HAP-1 (cell line): Measurements from ENCODE around the gene RNPEPL1.
"Not testable (repeated sequence)": the region's sequence is repeated elsewhere in the genome, so short reads cannot be mapped to it uniquely, and the experiment has no call there.

Source experiments
- DNase-seq, 2 experiments: peaks; one replicate each; pipeline ENCODE4 v3.0.0-alpha.2; 2016 to 2020; ENCODE audit warnings: low spot score in 2 of 2
- H3K27me3 ChIP-seq: fragments of 250-450 bp; sonication (Bioruptor Pico); 2 replicates; pipeline ENCODE4 v1.5.1; 2020; ENCODE audit warnings: low read depth, mild to moderate bottlenecking, moderate library complexity
- H3K36me3 ChIP-seq: fragments of 250-450 bp; sonication (Bioruptor Pico); replicated peaks from 2 replicates; pipeline ENCODE4 v1.5.1; 2020; ENCODE audit warnings: mild to moderate bottlenecking
- H3K4me1 ChIP-seq: fragments of 250-450 bp; sonication (Bioruptor Pico); 2 replicates; pipeline ENCODE4 v1.5.1; 2020; ENCODE audit warnings: mild to moderate bottlenecking
- H3K4me3 ChIP-seq: fragments of 250-450 bp; sonication (Bioruptor Pico); 2 replicates; pipeline ENCODE4 v1.5.1; 2020; ENCODE audit warnings: mild to moderate bottlenecking, moderate library complexity
- H3K9me3 ChIP-seq: fragments of 250-450 bp; sonication (Bioruptor Pico); 2 replicates; pipeline ENCODE4 v1.5.1; 2020; ENCODE audit warnings: mild to moderate bottlenecking, moderate library complexity
- in situ Hi-C: fragments of 300-500 bp; cut with MboI; formaldehyde crosslinking; loops from 3 replicates; pipeline ENCODE4 v1.14.3; 2020; ENCODE audit warnings: low sequenced_read_pairs, inconsistent platforms, mixed read lengths

The RNPEPL1 gene

GRCh38 chr2:240555541-240556250 is 12.6 kb upstream of the RNPEPL1 start:
- Histone ChIP-seq H3K4me1 (peaks cover 10% of the 10 kb centered on the region), H3K9me3 (no peaks in the 10 kb centered on the region), H3K27me3 (no peaks in the 10 kb centered on the region), H3K4me3 (no peak overlapping the region), H3K36me3 (peaks cover 9% of the 10 kb centered on the region)
- in situ Hi-C loops: no loop called here
- no peak for DNase-seq

DNA sequence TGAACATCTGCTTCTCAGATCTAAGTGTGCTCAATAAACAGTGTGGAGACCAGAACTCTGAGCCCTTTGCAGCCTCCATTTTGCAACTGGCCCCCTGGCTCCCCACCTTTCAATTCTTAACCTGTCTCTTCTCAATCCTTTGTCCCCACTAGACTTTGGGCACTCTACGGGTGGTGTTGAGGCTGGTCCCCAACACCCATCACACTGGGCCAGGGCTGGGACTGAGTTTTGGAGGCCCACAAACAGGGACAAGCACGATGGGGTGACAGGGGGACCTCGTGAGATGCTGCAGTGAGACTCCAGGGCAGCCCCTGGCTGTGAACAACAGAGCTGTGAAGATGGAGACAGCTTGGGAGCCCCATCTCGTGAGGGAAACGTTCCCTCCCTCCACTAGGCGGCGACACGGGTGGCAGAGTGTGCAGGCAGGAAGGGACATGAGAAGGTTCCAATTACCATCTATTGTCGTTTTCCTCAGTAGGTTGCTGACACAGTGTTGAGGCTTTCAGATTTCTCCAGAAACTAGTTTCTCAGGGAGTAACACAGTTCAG is 11.7 kb upstream of the RNPEPL1 start:
- Histone ChIP-seq H3K9me3 (no peaks in the 10 kb centered on the region), H3K27me3 (no peaks in the 10 kb centered on the region), H3K4me3 (no peak overlapping the region), H3K36me3 (peaks cover 9% of the 10 kb centered on the region), H3K4me1 (peaks cover 10% of the 10 kb centered on the region)
- in situ Hi-C loops: no loop called here
- DNase-seq: peak; percentile 32 to 71

- Histone ChIP-seq H3K9me3 (no peaks in the 10 kb centered on the region), H3K4me1 (peaks cover 10% of the 10 kb centered on the region), H3K4me3 (no peak overlapping the region), H3K27me3 (no peaks in the 10 kb centered on the region), H3K36me3 (peaks cover 10% of the 10 kb centered on the region)
- no peak for DNase-seq
- in situ Hi-C loops: no loop called here
These were observed 11.1 kb upstream of the RNPEPL1 start for GRCh38 chr2:240557101-240557751.

DNA sequence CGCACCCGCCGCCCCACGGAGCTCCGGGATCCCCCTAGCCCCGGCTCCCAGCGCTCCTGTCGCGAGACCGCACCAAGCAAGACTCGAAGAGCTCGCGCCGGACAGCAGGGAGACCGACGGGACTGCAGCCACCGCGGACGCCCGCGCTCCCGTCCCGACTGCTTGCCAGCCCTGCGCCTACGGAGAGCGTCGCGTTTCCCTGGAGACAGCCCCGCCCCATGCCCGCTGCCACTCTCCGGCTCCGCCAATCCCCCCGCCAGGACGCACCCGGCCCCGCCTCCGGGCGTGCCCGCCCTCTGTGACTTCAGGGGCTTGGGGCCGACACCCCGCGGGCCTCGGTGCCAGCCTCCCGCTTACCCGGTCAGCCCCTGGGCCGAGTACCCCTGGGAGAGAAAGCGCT is 10.5 kb upstream of the RNPEPL1 start, which contains the start of gene ANKMY1:
TSS of gene ANKMY1 (minus strand) at position 181 of the 400 bp plus-strand sequence. CDS start 653 bp downstream, outside the sequence.
- Histone ChIP-seq H3K9me3 (no peaks in the 10 kb centered on the region), H3K27me3 (no peaks in the 10 kb centered on the region), H3K4me1 (peaks cover 10% of the 10 kb centered on the region), H3K4me3 (no peak within 1 kb of the TSS), H3K36me3 (peaks cover 13% of the 10 kb centered on the region)
- in situ Hi-C loops: no loop called here
- no peak for DNase-seq

DNA sequence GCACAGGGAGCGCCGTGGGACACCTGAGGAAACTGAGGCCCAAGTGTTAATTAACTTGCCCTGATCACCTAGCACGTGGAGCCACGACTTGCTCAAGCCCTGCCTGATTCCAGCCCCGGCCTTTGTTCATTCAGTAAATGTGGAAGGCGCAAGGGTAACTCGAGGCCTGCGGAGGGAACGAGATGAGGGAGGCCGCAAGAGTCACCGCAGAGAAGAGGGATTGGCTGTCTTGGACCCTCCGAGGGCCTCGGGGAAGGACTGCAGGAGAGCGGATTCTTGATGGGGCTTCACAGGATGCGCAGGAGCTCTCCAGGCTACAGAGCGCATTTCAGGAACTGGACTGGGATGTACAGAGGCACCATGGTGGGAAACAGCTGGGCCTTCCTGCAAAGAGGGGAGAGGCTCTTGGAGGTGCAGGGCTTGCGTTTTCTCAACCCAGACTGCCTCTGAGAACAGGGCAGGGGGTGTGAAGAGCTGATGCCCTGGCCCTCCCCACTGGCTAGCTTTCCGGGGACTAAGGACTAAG is 10.0 kb upstream of the RNPEPL1 start:
- in situ Hi-C loops: no loop called here
- peaks cover 13% of the 10 kb centered on the region for H3K36me3 ChIP-seq
- peaks cover 10% of the 10 kb centered on the region for H3K4me1 ChIP-seq
- no peaks in the 10 kb centered on the region for H3K9me3 ChIP-seq
- DNase-seq: peak in 1 of 2 experiments; percentile 6
- no peak overlapping the region for H3K4me3 ChIP-seq
- no peaks in the 10 kb centered on the region for H3K27me3 ChIP-seq

- Histone ChIP-seq H3K9me3 (no peaks in the 10 kb centered on the region), H3K4me3 (peak overlapping the region; percentile 82), H3K27me3 (no peaks in the 10 kb centered on the region), H3K36me3 (peaks cover 11% of the 10 kb centered on the region), H3K4me1 (peaks cover 10% of the 10 kb centered on the region)
- in situ Hi-C loops: no loop called here
- peak in 1 of 2 experiments; percentile 7 for DNase-seq
These were observed 9.0 kb upstream of the RNPEPL1 start for GRCh38 chr2:240559286-240559685.

DNA sequence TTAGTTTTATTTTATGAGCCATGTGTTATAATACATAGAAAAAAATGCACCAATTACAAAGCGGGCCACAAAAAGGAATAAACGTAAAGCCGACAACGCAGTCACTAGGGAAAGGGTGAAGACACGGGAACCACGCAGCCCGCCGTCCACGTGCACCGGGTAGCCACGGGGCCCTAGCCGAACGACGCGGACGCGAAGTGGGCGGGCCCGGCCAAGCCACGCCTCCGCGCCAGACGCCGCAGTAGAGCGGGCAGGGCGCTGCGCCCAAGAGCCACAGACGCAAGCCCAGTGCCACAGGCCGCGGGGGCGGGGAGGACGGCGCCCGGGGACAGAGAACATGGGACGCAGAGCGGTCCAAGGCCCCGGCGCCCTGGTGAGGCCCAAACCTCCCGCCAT is 8.2 kb upstream of the RNPEPL1 start, which contains the start of gene DUSP28:
TSS of gene DUSP28 (plus strand) at position 274 of the 396 bp plus-strand sequence. CDS start 328 bp downstream, outside the sequence.
- no peaks in the 10 kb centered on the region for H3K27me3 ChIP-seq
- H3K36me3 ChIP-seq: peaks cover 9% of the 10 kb centered on the region
- in situ Hi-C loops: no loop called here
- peak; percentile 67 to 91 for DNase-seq
- H3K4me1 ChIP-seq: peaks cover 10% of the 10 kb centered on the region
- H3K9me3 ChIP-seq: no peaks in the 10 kb centered on the region
- H3K4me3 ChIP-seq: peak within 1 kb of the TSS; percentile 82

- DNase-seq: peak; percentile 94 to 100
- Histone ChIP-seq H3K4me3 (peak overlapping the region; percentile 82), H3K9me3 (no peaks in the 10 kb centered on the region), H3K27me3 (no peaks in the 10 kb centered on the region), H3K4me1 (peaks cover 13% of the 10 kb centered on the region), H3K36me3 (peaks cover 9% of the 10 kb centered on the region)
- in situ Hi-C loops: no loop called here
These were observed 7.6 kb upstream of the RNPEPL1 start for GRCh38 chr2:240560480-240561324.

- peak in 1 of 2 experiments; percentile 6 for DNase-seq
- no peaks in the 10 kb centered on the region for H3K9me3 ChIP-seq
- H3K36me3 ChIP-seq: peaks cover 9% of the 10 kb centered on the region
- in situ Hi-C loops: no loop called here
- peak overlapping the region; percentile 82 for H3K4me3 ChIP-seq
- no peaks in the 10 kb centered on the region for H3K27me3 ChIP-seq
- H3K4me1 ChIP-seq: peaks cover 18% of the 10 kb centered on the region
These were observed 6.8 kb upstream of the RNPEPL1 start for GRCh38 chr2:240561325-240561971.

DNA sequence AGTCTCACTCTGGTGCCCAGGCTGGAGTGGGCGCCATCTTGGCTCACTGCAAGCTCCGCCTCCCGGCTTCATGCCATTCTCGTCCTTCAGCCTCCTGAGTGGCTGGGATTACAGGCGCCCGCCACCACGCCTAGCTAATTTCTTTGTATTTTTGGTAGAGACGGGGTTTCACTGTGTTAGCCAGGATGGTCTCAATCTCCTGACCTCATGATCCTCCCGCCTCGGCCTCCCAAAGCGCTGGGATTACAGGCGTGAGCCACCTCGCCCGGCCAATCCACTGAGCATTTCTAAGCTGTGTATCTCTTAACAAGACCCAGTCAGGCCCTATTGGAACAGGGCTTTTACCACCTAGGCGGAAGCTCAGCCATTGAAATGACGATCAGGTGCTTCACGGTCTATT is 5.1 kb upstream of the RNPEPL1 start:
- DNase-seq: peak in 1 of 2 experiments; percentile 3
- peaks cover 31% of the 10 kb centered on the region for H3K4me1 ChIP-seq
- in situ Hi-C loops, H3K9me3 ChIP-seq, H3K4me3 ChIP-seq, H3K36me3 ChIP-seq, H3K27me3 ChIP-seq: not testable (repeated sequence)

DNA sequence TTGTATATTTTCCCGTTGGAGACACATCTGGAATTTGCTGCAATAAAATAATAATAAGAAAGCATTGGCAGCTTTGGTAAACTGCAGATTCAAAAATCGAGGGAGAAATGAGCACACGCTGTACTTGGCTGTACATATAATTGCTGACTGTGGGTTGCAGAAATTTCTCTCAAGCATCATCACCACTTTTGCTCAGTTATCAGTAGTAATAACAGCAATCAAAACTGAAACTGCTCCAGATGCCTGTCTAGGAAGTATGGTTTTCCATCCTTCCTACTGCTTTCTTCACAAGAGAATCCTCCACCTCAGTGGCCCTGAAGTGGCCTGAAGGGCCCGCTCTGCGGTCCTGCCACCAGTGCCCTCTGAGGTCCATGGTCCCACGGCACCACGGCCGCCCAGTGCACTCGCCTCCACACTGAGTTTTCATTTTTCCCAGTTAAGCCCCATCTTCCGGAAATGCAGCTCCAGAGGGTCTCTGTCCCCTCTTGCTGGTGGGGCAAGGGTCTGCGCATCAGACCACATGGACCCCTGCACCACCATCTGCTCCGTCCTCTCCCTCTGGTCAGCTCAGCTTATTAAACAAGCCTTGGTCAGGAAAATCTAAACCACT is 4.2 kb upstream of the RNPEPL1 start:
- peaks cover 31% of the 10 kb centered on the region for H3K4me1 ChIP-seq
- no peak for DNase-seq
- no peaks in the 10 kb centered on the region for H3K9me3 ChIP-seq
- no peaks in the 10 kb centered on the region for H3K27me3 ChIP-seq
- no peak overlapping the region for H3K4me3 ChIP-seq
- in situ Hi-C loops: no loop called here
- H3K36me3 ChIP-seq: peaks cover 9% of the 10 kb centered on the region

- Histone ChIP-seq H3K4me1 (peaks cover 24% of the 10 kb centered on the region), H3K4me3 (no peak overlapping the region), H3K9me3 (no peaks in the 10 kb centered on the region), H3K36me3 (peaks cover 7% of the 10 kb centered on the region), H3K27me3 (no peaks in the 10 kb centered on the region)
- in situ Hi-C loops: no loop called here
- peak in 1 of 2 experiments; percentile 17 for DNase-seq
These were observed 3.5 kb upstream of the RNPEPL1 start for GRCh38 chr2:240564561-240565332.
